GM23248 (cell line): ENCODE results near the gene LRRC59.

Source experiments
- EZH2 ChIP-seq: fragments of 200-600 bp; sonication (generic); IDR thresholded peaks from 2 replicates; pipeline ENCODE4 v1.6.1; 2018; ENCODE audit warnings: antibody characterized with exemption, mild to moderate bottlenecking; ENCODE audit not compliant: insufficient read depth, poor library complexity, severe bottlenecking
- EZH2phosphoT487 ChIP-seq: fragments of 200-600 bp; sonication (generic); IDR thresholded peaks from 2 replicates; pipeline ENCODE4 v1.6.1; 2018; ENCODE audit warnings: antibody characterized with exemption, moderate library complexity, mild to moderate bottlenecking, low read depth; ENCODE audit not compliant: insufficient read depth

GRCh38 chr17:50439008-50439407 is 41.7 kb upstream of the LRRC59 start:
- TF ChIP-seq EZH2: no peak
- no peak for TF ChIP-seq EZH2phosphoT487
